Measurements from ENCODE around the gene CELF2. TPM values are rescaled to one million over a fixed set of nuclear protein-coding genes. Genes with fewer than 3 reads are reported as not detected.

Gene CELF2
- total RNA-seq, 4 donors from 2014 or later: 106 to 127 (median 120) TPM

DNA sequence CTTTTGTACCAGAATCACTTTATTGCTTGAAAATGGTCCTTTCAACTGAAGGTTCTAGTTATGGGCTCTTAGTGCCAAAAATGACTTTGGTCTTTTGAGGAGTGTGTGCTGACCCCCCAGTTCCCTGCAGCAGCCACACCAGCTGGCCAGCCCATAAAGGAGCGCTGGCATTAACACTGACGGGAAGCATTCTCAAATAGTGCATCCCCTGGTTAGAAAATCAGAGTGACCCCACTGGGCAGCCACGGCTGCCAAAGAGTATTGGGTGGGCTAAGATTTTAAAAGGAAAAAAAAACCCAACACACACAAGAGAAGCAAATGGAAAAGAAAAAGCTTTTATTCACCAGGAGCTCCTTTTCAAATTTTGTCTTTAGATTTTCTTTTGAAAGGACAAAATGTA lies 199.8 kb downstream of the CELF2 start:
- Histone ChIP-seq H3K27me3 (no peaks in the 10 kb centered on the region), H3K27ac (peak overlapping the region in 1 of 4 donors; percentile 29), H3K4me3 (no peak overlapping the region), H3K36me3 (peaks cover 0 to 29% (median 0%) of the 10 kb centered on the region in 3 donors), H3K9me3 (no peaks in the 10 kb centered on the region), H3K4me1 (peaks cover 0 to 50% (median 12%) of the 10 kb centered on the region in 4 donors)
- no peak for DNase-seq (ENCODE audit: low spot score in 2 of 2)
- no peak for TF ChIP-seq POLR2A (IDR thresholded peaks at IDR 0.05)
- no peak for TF ChIP-seq EP300 (IDR thresholded peaks at IDR 0.05)
- TF ChIP-seq, protein P1, sequence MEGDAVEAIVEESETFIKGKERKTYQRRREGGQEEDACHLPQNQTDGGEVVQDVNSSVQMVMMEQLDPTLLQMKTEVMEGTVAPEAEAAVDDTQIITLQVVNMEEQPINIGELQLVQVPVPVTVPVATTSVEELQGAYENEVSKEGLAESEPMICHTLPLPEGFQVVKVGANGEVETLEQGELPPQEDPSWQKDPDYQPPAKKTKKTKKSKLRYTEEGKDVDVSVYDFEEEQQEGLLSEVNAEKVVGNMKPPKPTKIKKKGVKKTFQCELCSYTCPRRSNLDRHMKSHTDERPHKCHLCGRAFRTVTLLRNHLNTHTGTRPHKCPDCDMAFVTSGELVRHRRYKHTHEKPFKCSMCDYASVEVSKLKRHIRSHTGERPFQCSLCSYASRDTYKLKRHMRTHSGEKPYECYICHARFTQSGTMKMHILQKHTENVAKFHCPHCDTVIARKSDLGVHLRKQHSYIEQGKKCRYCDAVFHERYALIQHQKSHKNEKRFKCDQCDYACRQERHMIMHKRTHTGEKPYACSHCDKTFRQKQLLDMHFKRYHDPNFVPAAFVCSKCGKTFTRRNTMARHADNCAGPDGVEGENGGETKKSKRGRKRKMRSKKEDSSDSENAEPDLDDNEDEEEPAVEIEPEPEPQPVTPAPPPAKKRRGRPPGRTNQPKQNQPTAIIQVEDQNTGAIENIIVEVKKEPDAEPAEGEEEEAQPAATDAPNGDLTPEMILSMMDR (IDR thresholded peaks at IDR 0.05): no peak
- WGBS, 2 donors: 59 to 69% methylated on average over 3 of the region's 3 CpGs

DNA sequence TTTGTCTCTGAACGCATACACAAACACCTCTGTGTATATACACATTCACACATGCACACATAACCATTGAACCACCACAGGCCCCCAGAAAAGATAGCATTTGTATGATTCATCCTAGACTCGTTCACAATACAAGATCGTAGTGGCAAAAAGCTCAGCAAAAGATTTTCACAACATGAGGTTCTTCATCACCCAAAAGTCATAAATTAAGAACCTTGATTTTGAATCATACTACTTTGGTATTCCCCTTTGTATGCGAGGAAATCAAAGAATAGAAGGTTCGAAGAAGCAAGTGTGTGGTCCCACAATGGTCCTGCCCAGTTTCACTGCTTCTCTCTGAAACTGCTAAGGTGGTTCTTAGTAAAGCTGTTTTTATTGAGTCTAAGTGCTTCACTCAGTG lies 200.7 kb downstream of the CELF2 start:
- Histone ChIP-seq H3K27me3 (no peaks in the 10 kb centered on the region), H3K27ac (no peak overlapping the region), H3K9me3 (no peaks in the 10 kb centered on the region), H3K4me1 (peaks cover 0 to 47% (median 10%) of the 10 kb centered on the region in 4 donors), H3K36me3 (peaks cover 0 to 36% (median 0%) of the 10 kb centered on the region in 3 donors), H3K4me3 (no peak overlapping the region)
- TF ChIP-seq, protein P1 (IDR thresholded peaks at IDR 0.05): no peak
- TF ChIP-seq EP300 (IDR thresholded peaks at IDR 0.05) (no peak), POLR2A (IDR thresholded peaks at IDR 0.05) (no peak)
- no peak for DNase-seq (ENCODE audit: low spot score in 2 of 2)
- WGBS, 2 donors: 44 to 60% methylated on average over 5 of the region's 5 CpGs

DNA sequence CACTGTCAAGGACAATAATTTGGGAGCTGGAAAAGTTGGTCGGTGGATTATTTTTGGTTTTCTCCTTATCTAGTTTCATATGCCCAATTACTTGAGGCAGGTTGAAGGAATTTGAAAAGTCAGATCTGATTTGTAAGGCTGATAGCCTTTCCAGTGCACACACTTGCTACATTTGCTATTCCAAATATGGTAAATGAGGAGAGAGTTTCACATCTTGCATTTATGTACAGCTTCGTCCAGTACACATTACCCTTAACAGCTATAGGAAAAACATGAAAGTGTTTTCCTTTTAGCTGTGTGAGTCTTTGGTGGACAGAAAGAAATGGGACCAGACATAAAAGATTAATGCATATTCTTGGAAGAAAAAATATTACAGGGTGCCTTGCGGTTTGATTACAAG lies 201.8 kb downstream of the CELF2 start:
- WGBS, 2 donors: 86 to 87% methylated on average over 3 of the region's 3 CpGs
- DNase-seq (ENCODE audit: low spot score in 2 of 2): no peak
- TF ChIP-seq, protein P1 (IDR thresholded peaks at IDR 0.05): no peak
- TF ChIP-seq EP300 (IDR thresholded peaks at IDR 0.05) (no peak), POLR2A (IDR thresholded peaks at IDR 0.05) (no peak)
- Histone ChIP-seq H3K27me3 (no peaks in the 10 kb centered on the region), H3K9me3 (no peaks in the 10 kb centered on the region), H3K36me3 (peaks cover 0 to 28% (median 0%) of the 10 kb centered on the region in 3 donors), H3K4me3 (no peak overlapping the region), H3K27ac (no peak overlapping the region), H3K4me1 (peaks cover 0 to 48% (median 12%) of the 10 kb centered on the region in 4 donors)

DNA sequence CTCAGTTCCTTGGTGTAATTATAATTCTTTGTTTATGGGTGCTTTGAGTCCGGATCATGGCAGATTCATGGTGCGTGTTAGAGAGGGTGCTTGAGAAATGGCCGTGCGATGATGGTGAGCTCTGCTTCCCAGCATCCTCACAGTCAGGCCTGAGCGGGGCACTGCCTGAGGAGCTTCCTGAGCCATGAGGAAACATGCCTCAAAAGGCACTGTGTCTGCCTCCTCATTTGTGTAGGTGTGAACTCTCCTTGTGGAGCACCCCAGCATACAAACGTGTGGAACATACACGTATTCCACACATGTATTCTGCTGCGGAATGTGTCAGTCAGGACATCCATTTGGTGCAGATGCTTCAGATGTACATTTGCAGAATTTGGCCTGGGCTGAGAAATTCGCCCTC lies 205.4 kb downstream of the CELF2 start:
- DNase-seq (ENCODE audit: low spot score in 2 of 2): no peak
- WGBS, 2 donors: 74 to 82% methylated on average over 9 of the region's 9 CpGs
- Histone ChIP-seq H3K9me3 (no peaks in the 10 kb centered on the region), H3K36me3 (peaks cover 0 to 25% (median 0%) of the 10 kb centered on the region in 3 donors), H3K4me3 (no peak overlapping the region), H3K27ac (peak overlapping the region in 1 of 4 donors; percentile 19), H3K27me3 (no peaks in the 10 kb centered on the region), H3K4me1 (peaks cover 0 to 46% (median 22%) of the 10 kb centered on the region in 4 donors)
- TF ChIP-seq, protein P1 (IDR thresholded peaks at IDR 0.05): no peak
- TF ChIP-seq EP300 (IDR thresholded peaks at IDR 0.05) (no peak), POLR2A (IDR thresholded peaks at IDR 0.05) (no peak)

DNA sequence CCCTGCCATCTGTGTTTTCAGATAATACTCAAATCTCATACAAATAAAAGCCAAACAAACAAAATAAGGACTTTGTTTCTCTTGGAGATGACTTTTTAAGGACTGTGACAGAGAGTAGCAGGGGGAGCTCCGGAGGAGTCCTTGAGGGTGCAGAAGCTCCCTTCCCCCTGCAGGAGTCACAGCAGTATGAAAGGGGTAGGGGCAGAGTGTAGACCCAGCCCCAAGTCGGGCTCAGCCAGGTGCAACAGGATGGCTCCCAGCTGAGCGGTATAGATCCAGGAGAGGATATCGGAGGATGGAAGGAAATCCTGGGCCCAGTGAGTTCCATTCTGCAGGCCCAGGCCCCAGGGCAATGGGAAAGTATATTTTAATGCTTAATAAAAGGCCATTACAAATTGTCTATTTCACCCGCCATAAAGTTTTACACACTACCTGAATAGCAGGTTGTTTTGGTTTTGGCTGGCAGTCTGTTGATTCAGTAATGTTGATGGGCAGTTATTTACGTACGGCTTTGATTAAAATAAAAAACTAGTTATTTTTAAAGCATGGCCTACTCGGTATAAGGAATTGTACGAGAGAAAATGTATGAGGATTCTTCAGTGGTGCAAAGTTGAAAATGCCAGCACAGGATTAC lies 206.0 kb downstream of the CELF2 start:
- Histone ChIP-seq H3K4me1 (peaks cover 0 to 45% (median 20%) of the 10 kb centered on the region in 4 donors), H3K4me3 (no peak overlapping the region), H3K27me3 (no peaks in the 10 kb centered on the region), H3K36me3 (peaks cover 0 to 25% (median 0%) of the 10 kb centered on the region in 3 donors), H3K9me3 (no peaks in the 10 kb centered on the region), H3K27ac (peak overlapping the region in 1 of 4 donors; percentile 19)
- TF ChIP-seq, protein P1 (IDR thresholded peaks at IDR 0.05): no peak
- TF ChIP-seq EP300 (IDR thresholded peaks at IDR 0.05) (no peak), POLR2A (IDR thresholded peaks at IDR 0.05) (no peak)
- no peak for DNase-seq (ENCODE audit: low spot score in 2 of 2)
- WGBS, 2 donors: 89 to 91% methylated on average over 9 of the region's 9 CpGs
